T follicular helper cell (primary cell): ENCODE measurements around the gene OR2T5.
"Not testable (repeated sequence)": the region's sequence is repeated elsewhere in the genome, so short reads cannot be mapped to it uniquely, and the experiment has no call there.

Experiments
- DNase-seq: peaks from one replicate; pipeline ENCODE4 v3.0.0-alpha.2; 2020; ENCODE audit warnings: low read depth
- total RNA-seq, 2 experiments: gene quantifications; one replicate each; lab custom pipeline; 2026; lab: John Stamatoyannopoulos, UW

OR2T5 gene
- total RNA-seq, result 0 reads per million in 2 experiments

GRCh38 chr1:248488289-248488688 lies at the start of gene OR2T5:
Gene OR2T5 (plus strand): TSS chr1:248488589. CDS start chr1:248488589, 0 bp downstream.
- DNase-seq, result not testable (repeated sequence)

- not testable (repeated sequence) for DNase-seq
These were observed 49.7 kb upstream of the OR2T5 start for GRCh38 chr1:248438668-248439067.

- DNase-seq, result not testable (repeated sequence)
These were observed 49.1 kb upstream of the OR2T5 start for GRCh38 chr1:248439283-248439682.

GRCh38 chr1:248442500-248443277 lies 45.7 kb upstream of the OR2T5 start:
- DNase-seq, result not testable (repeated sequence)

- DNase-seq, result not testable (repeated sequence)
These were observed 43.8 kb upstream of the OR2T5 start for GRCh38 chr1:248444603-248445002.

GRCh38 chr1:248445399-248445798 lies 43.0 kb upstream of the OR2T5 start, which contains the start of gene OR2T2:
Gene OR2T2 (plus strand): TSS chr1:248445637. CDS start chr1:248452798, 7,161 bp downstream.
- DNase-seq, result not testable (repeated sequence)

- DNase-seq, result not testable (repeated sequence)
These were observed 39.8 kb upstream of the OR2T5 start for GRCh38 chr1:248448409-248449074.

GRCh38 chr1:248449821-248450465 lies 38.4 kb upstream of the OR2T5 start:
- not testable (repeated sequence) for DNase-seq

- DNase-seq, result not testable (repeated sequence)
These were observed 37.8 kb upstream of the OR2T5 start for GRCh38 chr1:248450466-248451145.

- DNase-seq, result not testable (repeated sequence)
These were observed 34.8 kb upstream of the OR2T5 start for GRCh38 chr1:248453619-248454018.

GRCh38 chr1:248455045-248455444 lies 33.3 kb upstream of the OR2T5 start:
- not testable (repeated sequence) for DNase-seq

- DNase-seq, result not testable (repeated sequence)
These were observed 31.8 kb upstream of the OR2T5 start for GRCh38 chr1:248456635-248457034.

GRCh38 chr1:248459117-248459516 lies 29.3 kb upstream of the OR2T5 start:
- not testable (repeated sequence) for DNase-seq

GRCh38 chr1:248471154-248471553 lies 17.2 kb upstream of the OR2T5 start:
- DNase-seq, result no peak

GRCh38 chr1:248472111-248472510 lies 16.3 kb upstream of the OR2T5 start:
- DNase-seq, result not testable (repeated sequence)

GRCh38 chr1:248473051-248473450 lies 15.3 kb upstream of the OR2T5 start, which contains the start of gene OR2T3:
Gene OR2T3 (plus strand): TSS chr1:248473351. CDS start chr1:248473351, 0 bp downstream.
- DNase-seq, result not testable (repeated sequence)

GRCh38 chr1:248475660-248476059 lies 12.7 kb upstream of the OR2T5 start:
- not testable (repeated sequence) for DNase-seq

GRCh38 chr1:248481686-248482579 lies 6.5 kb upstream of the OR2T5 start:
- peak; percentile 0 for DNase-seq

GRCh38 chr1:248496661-248497060 lies 8.3 kb downstream of the OR2T5 start:
- DNase-seq, result not testable (repeated sequence)

GRCh38 chr1:248500305-248501035 lies 12.1 kb downstream of the OR2T5 start:
- DNase-seq, result not testable (repeated sequence)
